Liver (tissue), 9 donors: ENCODE data around the gene MAGI1. TPM values are rescaled to one million over a fixed set of nuclear protein-coding genes. Genes with fewer than 3 reads are reported as not detected.

Experiments
- DNase-seq: peaks from one replicate; pipeline ENCODE4 v3.0.0-alpha.2; 2017; ENCODE audit warnings: low spot score
- H3K27ac ChIP-seq, 2 donors: one replicate each; pipeline ENCODE4 v1.7.0; 2013; ENCODE audit warnings: inconsistent platforms in 2 of 2, low read length in 2 of 2, control low read depth in 1 of 2, low read depth in 1 of 2, mild to moderate bottlenecking in 1 of 2
- H3K27me3 ChIP-seq, 4 donors: one replicate each; pipeline versions ENCODE4 v1.6.1 to v1.7.0; 2013; ENCODE audit warnings: low read length in 3 of 4, inconsistent platforms in 1 of 4, mild to moderate bottlenecking in 1 of 4, moderate library complexity in 1 of 4; ENCODE audit not compliant: control insufficient read depth in 4 of 4, insufficient read depth in 4 of 4
- H3K36me3 ChIP-seq, 4 donors: one replicate each; pipeline versions ENCODE4 v1.6.1 to v1.7.0; 2013; ENCODE audit warnings: low read length in 3 of 4, mild to moderate bottlenecking in 3 of 4, low read depth in 1 of 4, moderate library complexity in 1 of 4; ENCODE audit not compliant: control insufficient read depth in 4 of 4, insufficient read depth in 3 of 4
- H3K4me1 ChIP-seq, 4 donors: one replicate each; pipeline versions ENCODE4 v1.6.1 to v1.7.0; 2013; ENCODE audit warnings: low read length in 3 of 4, mild to moderate bottlenecking in 3 of 4, moderate library complexity in 1 of 4; ENCODE audit not compliant: control insufficient read depth in 4 of 4, insufficient read depth in 4 of 4
- H3K4me3 ChIP-seq, 3 donors: one replicate each; pipeline versions ENCODE4 v1.6.1 to v1.7.0; 2013; ENCODE audit warnings: low read length in 3 of 3, control low read depth in 1 of 3, low read depth in 1 of 3, mild to moderate bottlenecking in 1 of 3
- H3K9ac ChIP-seq, 2 donors: one replicate each; pipeline ENCODE4 v1.7.0; 2013; ENCODE audit warnings: low read length in 2 of 2, mild to moderate bottlenecking in 2 of 2, moderate library complexity in 2 of 2, control low read depth in 1 of 2, low read depth in 1 of 2
- H3K9me3 ChIP-seq, 4 donors: one replicate each; pipeline versions ENCODE4 v1.6.1 to v1.7.0; 2013; ENCODE audit warnings: low read length in 3 of 4; ENCODE audit not compliant: control insufficient read depth in 4 of 4
- ATF3 ChIP-seq: IDR thresholded peaks from 2 replicates; pipeline ENCODE4 v1.6.1; 2016; ENCODE audit warnings: antibody characterized with exemption
- CTCF ChIP-seq: fragments of 150-350 bp; IDR thresholded peaks from 2 replicates; pipeline ENCODE4 v1.5.1; 2017; ENCODE audit warnings: improper control_type of control experiment, low read depth, low read length; ENCODE audit not compliant: missing input control
- EGR1 ChIP-seq, 2 donors: IDR thresholded peaks; 2 replicates each; pipeline ENCODE4 v1.6.1; 2016 to 2018; ENCODE audit warnings: antibody characterized with exemption in 2 of 2, low read depth in 2 of 2
- FOXA1 ChIP-seq: IDR thresholded peaks from 2 replicates; pipeline ENCODE4 v1.6.1; 2016; ENCODE audit warnings: antibody characterized with exemption
- FOXA2 ChIP-seq: IDR thresholded peaks from 2 replicates; pipeline ENCODE4 v1.6.1; 2016; ENCODE audit warnings: antibody characterized with exemption
- GABPA ChIP-seq, 2 donors: IDR thresholded peaks in 1 of 2; conservative IDR thresholded peaks in 1 of 2; 2 replicates each; pipeline ENCODE4 v1.6.1; 2016; ENCODE audit warnings: antibody characterized with exemption in 2 of 2, mild to moderate bottlenecking in 1 of 2, moderate library complexity in 1 of 2
- HNF4A ChIP-seq, 2 donors: conservative IDR thresholded peaks; 2 replicates each; pipeline ENCODE4 v1.6.1; 2016; ENCODE audit warnings: antibody characterized with exemption in 2 of 2, mild to moderate bottlenecking in 2 of 2
- HNF4G ChIP-seq: IDR thresholded peaks from 2 replicates; pipeline ENCODE4 v1.6.1; 2016; ENCODE audit warnings: antibody characterized with exemption
- JUND ChIP-seq, 2 donors: IDR thresholded peaks; 2 replicates each; pipeline ENCODE4 v1.6.1; 2016; ENCODE audit warnings: antibody characterized with exemption in 2 of 2
- MAX ChIP-seq: IDR thresholded peaks from 2 replicates; pipeline ENCODE4 v1.6.1; 2016; ENCODE audit warnings: antibody characterized with exemption
- NR2F2 ChIP-seq: IDR thresholded peaks from 2 replicates; pipeline ENCODE4 v1.6.1; 2016; ENCODE audit warnings: antibody characterized with exemption
- RAD21 ChIP-seq, 2 donors: IDR thresholded peaks; 2 replicates each; pipeline ENCODE4 v1.6.1; 2016; ENCODE audit warnings: antibody characterized with exemption in 2 of 2, mild to moderate bottlenecking in 2 of 2
- REST ChIP-seq: IDR thresholded peaks from 2 replicates; pipeline ENCODE4 v1.6.1; 2016; ENCODE audit warnings: antibody characterized with exemption, mild to moderate bottlenecking
- RXRA ChIP-seq, 2 donors: IDR thresholded peaks; 2 replicates each; pipeline ENCODE4 v1.6.1; 2017 to 2018; ENCODE audit warnings: antibody characterized with exemption in 2 of 2, mild to moderate bottlenecking in 1 of 2
- SP1 ChIP-seq: IDR thresholded peaks from 2 replicates; pipeline ENCODE4 v1.6.1; 2018; ENCODE audit warnings: antibody characterized with exemption, mild to moderate bottlenecking
- TAF1 ChIP-seq: conservative IDR thresholded peaks from 2 replicates; pipeline ENCODE4 v1.6.1; 2016; ENCODE audit warnings: antibody characterized with exemption, mild to moderate bottlenecking
- YY1 ChIP-seq: IDR thresholded peaks from 2 replicates; pipeline ENCODE4 v1.6.1; 2016; ENCODE audit warnings: antibody characterized with exemption, mild to moderate bottlenecking
- ZBTB33 ChIP-seq: IDR thresholded peaks from 2 replicates; pipeline ENCODE4 v1.6.1; 2016; ENCODE audit warnings: antibody characterized with exemption
- WGBS: extraction: QIAGEN DNeasy Blood & Tissue Kit; methylation state at CpG from one replicate; pipeline ENCODE4 v1.1.7; 2013; 5-methylcytosine and 5-hydroxymethylcytosine counted together
- polyA plus RNA-seq, 2 donors: library from polyadenylated mRNA; stranded (reverse) in 1 of 2; unstranded in 1 of 2; fragments of 200-250 nt in 1 of 2; fragments of >200 nt in 1 of 2; fragmentation: Nextera tagmentation in 1 of 2; extraction: Ambion mirVana in 1 of 2; gene quantifications; one replicate each; pipeline versions ENCODE4 v1.2.1 to v1.2.3, GENCODE V29; 2013 to 2015
- total RNA-seq, 2 donors: library from RNA; depleted of rRNA; stranded (reverse); fragments of >200 nt; gene quantifications; one replicate each; pipeline ENCODE4 v1.2.3, GENCODE V29; 2014
- donor health status: healthy.
- donor health status: healthy.
- donor health status: healthy.
- donor health status: healthy.
- donor health status: healthy.

The MAGI1 gene
- total and polyA plus RNA-seq, 4 donors = 9.6 to 68.8 (median 14.0) TPM

- H3K9me3 ChIP-seq = no peaks in the 10 kb centered on the region
- H3K27ac ChIP-seq = no peak overlapping the region
- no peak overlapping the region for H3K4me3 ChIP-seq
- no peaks in the 10 kb centered on the region for H3K36me3 ChIP-seq
- peaks cover 0 to 4% (median 0%) of the 10 kb centered on the region in 4 donors for H3K4me1 ChIP-seq
- no peaks in the 10 kb centered on the region for H3K27me3 ChIP-seq
- TF ChIP-seq NR2F2 (no peak), CTCF (no peak), EGR1 (IDR thresholded peaks at IDR 0.05; ENCODE audit: low read depth in 2 of 2) (no peak), TAF1 (no peak)
- 69% methylated on average over 5 of the region's 5 CpGs for WGBS
- H3K9ac ChIP-seq = no peak overlapping the region
- no peak for DNase-seq
Observed at GRCh38 chr3:65787340-65787739, 251.4 kb downstream of the MAGI1 start.

- Histone ChIP-seq H3K9ac (no peak overlapping the region), H3K27me3 (no peaks in the 10 kb centered on the region), H3K27ac (no peak overlapping the region), H3K4me3 (no peak overlapping the region), H3K36me3 (no peaks in the 10 kb centered on the region), H3K4me1 (peaks cover 0 to 4% (median 0%) of the 10 kb centered on the region in 4 donors), H3K9me3 (no peaks in the 10 kb centered on the region)
- DNase-seq = no peak
- TF ChIP-seq RXRA (IDR thresholded peaks at IDR 0.05) = no peak
- no peak for TF ChIP-seq CTCF
- no peak for TF ChIP-seq GABPA (IDR thresholded peaks at IDR 0.05 in 1 of 2, conservative IDR thresholded peaks at IDR 0.05 in 1 of 2)
- no peak for TF ChIP-seq RAD21 (IDR thresholded peaks at IDR 0.05)
- TF ChIP-seq EGR1 (IDR thresholded peaks at IDR 0.05; ENCODE audit: low read depth in 2 of 2) = no peak
- TF ChIP-seq HNF4A (conservative IDR thresholded peaks at IDR 0.05) = no peak
- no peak for TF ChIP-seq TAF1
- TF ChIP-seq FOXA2 = no peak
- TF ChIP-seq YY1 = no peak
- no peak for TF ChIP-seq FOXA1
- no peak for TF ChIP-seq SP1
- no peak for TF ChIP-seq NR2F2
- TF ChIP-seq ATF3 = no peak
- TF ChIP-seq JUND (IDR thresholded peaks at IDR 0.05) = no peak
- TF ChIP-seq REST = no peak
- no peak for TF ChIP-seq ZBTB33
- TF ChIP-seq MAX = no peak
- no peak for TF ChIP-seq HNF4G
- WGBS = 92% methylated on average over 3 of the region's 3 CpGs
Observed at GRCh38 chr3:65786890-65787289, 251.8 kb downstream of the MAGI1 start.
